ENCODE measurements around the gene BHLHE23.

DNA sequence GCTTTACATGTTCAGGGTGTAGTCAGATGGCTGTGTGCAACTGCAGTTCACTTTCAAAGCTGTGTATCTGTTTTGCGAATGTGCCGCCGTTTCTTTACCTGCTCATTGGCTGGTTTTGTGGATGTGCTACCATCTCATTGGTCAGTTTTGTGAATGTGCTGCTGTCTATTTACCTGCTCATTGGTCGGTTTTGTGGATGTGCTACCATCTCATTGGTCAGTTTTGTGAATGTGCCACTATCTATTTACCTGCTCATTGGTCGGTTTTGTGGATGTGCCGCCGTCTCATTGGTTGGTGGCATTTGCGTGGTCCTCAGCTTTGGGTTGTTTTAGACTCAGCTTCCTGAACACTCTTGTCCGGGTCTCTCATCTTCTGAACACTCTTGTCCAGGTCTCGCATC lies 40.5 kb upstream of the BHLHE23 start:
- TF ChIP-seq, protein P1, sequence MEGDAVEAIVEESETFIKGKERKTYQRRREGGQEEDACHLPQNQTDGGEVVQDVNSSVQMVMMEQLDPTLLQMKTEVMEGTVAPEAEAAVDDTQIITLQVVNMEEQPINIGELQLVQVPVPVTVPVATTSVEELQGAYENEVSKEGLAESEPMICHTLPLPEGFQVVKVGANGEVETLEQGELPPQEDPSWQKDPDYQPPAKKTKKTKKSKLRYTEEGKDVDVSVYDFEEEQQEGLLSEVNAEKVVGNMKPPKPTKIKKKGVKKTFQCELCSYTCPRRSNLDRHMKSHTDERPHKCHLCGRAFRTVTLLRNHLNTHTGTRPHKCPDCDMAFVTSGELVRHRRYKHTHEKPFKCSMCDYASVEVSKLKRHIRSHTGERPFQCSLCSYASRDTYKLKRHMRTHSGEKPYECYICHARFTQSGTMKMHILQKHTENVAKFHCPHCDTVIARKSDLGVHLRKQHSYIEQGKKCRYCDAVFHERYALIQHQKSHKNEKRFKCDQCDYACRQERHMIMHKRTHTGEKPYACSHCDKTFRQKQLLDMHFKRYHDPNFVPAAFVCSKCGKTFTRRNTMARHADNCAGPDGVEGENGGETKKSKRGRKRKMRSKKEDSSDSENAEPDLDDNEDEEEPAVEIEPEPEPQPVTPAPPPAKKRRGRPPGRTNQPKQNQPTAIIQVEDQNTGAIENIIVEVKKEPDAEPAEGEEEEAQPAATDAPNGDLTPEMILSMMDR (IDR thresholded peaks at IDR 0.05): no peak
- no peak for TF ChIP-seq POLR2A (IDR thresholded peaks at IDR 0.05)

Data from tibial nerve (tissue), 3 donors.